Astrocyte of the cerebellum (primary cell): ENCODE measurements around the gene SNX9.

Experiments used
- DNase-seq: peaks from one replicate; pipeline ENCODE4 v3.0.0-alpha.2; 2011; ENCODE audit warnings: low read depth
- H3K4me3 ChIP-seq: 2 replicates; pipeline ENCODE4 v1.5.1; 2011; ENCODE audit warnings: mild to moderate bottlenecking, low read depth, low read length, moderate library complexity
- CTCF ChIP-seq: IDR thresholded peaks from 2 replicates; pipeline ENCODE4 v1.5.1; 2012; ENCODE audit warnings: low read length, low read depth, moderate library complexity, mild to moderate bottlenecking; ENCODE audit errors: missing control alignments
- in situ Hi-C: cut with HindIII; loops from 2 replicates; pipeline ENCODE4 v1.10.0; 2017; ENCODE audit warnings: low sequenced_read_pairs

Gene SNX9

GRCh38 chr6:157873735-157874344 is 50.8 kb downstream of the SNX9 start:
- DNase-seq: peak; percentile 40
- TF ChIP-seq CTCF: peak; percentile 80
- no peak overlapping the region for H3K4me3 ChIP-seq
- in situ Hi-C loops: no loop called here

- no peak for TF ChIP-seq CTCF
- no peak overlapping the region for H3K4me3 ChIP-seq
- no peak for DNase-seq
- in situ Hi-C loops: no loop called here
Observed at GRCh38 chr6:157877149-157877548, 54.1 kb downstream of the SNX9 start.

- in situ Hi-C loops: no loop called here
- no peak for DNase-seq
Observed at GRCh38 chr6:157877573-157878438, 54.8 kb downstream of the SNX9 start.

GRCh38 chr6:157879034-157879872 is 56.2 kb downstream of the SNX9 start:
- DNase-seq: no peak
- no peak for TF ChIP-seq CTCF
- in situ Hi-C loops: no loop called here
- H3K4me3 ChIP-seq: no peak overlapping the region

More at GRCh38 chr6:157877573-157878438, 54.8 kb downstream of the SNX9 start:
- no peak for TF ChIP-seq CTCF
- H3K4me3 ChIP-seq: no peak overlapping the region

- DNase-seq: no peak
Observed at GRCh38 chr6:157879873-157880254, 56.8 kb downstream of the SNX9 start.

More at GRCh38 chr6:157879873-157880254, 56.8 kb downstream of the SNX9 start:
- in situ Hi-C loops: loop anchor here (5.0 kb wide), 2 partner anchors 48 to 558 kb away; partner anchors contain the start of gene TMEM242
- no peak for TF ChIP-seq CTCF
- H3K4me3 ChIP-seq: no peak overlapping the region
